Panc1 (cell line): Measurements from ENCODE around the gene PDK3. TPM values are rescaled to one million over a fixed set of nuclear protein-coding genes. Genes with fewer than 3 reads are reported as not detected.

ENCODE experiments used
- ATAC-seq: fragments of 200-7000 bp; cut with Tn5 transposase; 2 replicates; pipeline ENCODE4 v1.9.1; 2020; ENCODE audit warnings: mild to moderate bottlenecking, moderate library complexity
- BruUV-seq: library from RNA; stranded (reverse); fragments of 400-500 nt; replicated peaks from 2 replicates; lab custom pipeline; 2021; lab: Mats Ljungman, UMichigan
- CTCF ChIA-PET: fragments of 300-600 bp; sonication (Branson Sonifier 250); formaldehyde crosslinking; loops from one replicate; lab custom pipeline; 2022; ENCODE audit warnings: antibody characterized with exemption; lab: Charles Lee
- POLR2A ChIA-PET: fragments of 300-600 bp; sonication (Branson Sonifier 250); formaldehyde crosslinking; loops from one replicate; lab custom pipeline; 2022; ENCODE audit warnings: antibody characterized with exemption; lab: Charles Lee
- DNase-seq: peaks from one replicate; pipeline ENCODE4 v3.0.0-alpha.2; 2010; ENCODE audit warnings: low read depth, low spot score
- H3K27ac ChIP-seq: 2 replicates; pipeline ENCODE4 v1.5.1; 2011; ENCODE audit warnings: mild to moderate bottlenecking, low read length, inconsistent platforms
- H3K27me3 ChIP-seq: fragments of 200-500 bp; sonication (Bioruptor generic); 2 replicates; pipeline ENCODE4 v1.6.0; 2014; ENCODE audit warnings: low read length, inconsistent platforms; ENCODE audit not compliant: control insufficient read depth, insufficient read depth
- H3K36me3 ChIP-seq: fragments of 200-500 bp; sonication (Bioruptor generic); 2 replicates; pipeline ENCODE4 v1.5.1; 2014; ENCODE audit warnings: inconsistent platforms, mild to moderate bottlenecking, low read length, moderate library complexity; ENCODE audit not compliant: control insufficient read depth, insufficient read depth
- H3K4me1 ChIP-seq: 2 replicates; pipeline ENCODE4 v1.5.1; 2011; ENCODE audit warnings: inconsistent platforms, mild to moderate bottlenecking, low read length, moderate library complexity; ENCODE audit not compliant: control insufficient read depth, insufficient read depth
- H3K4me3 ChIP-seq, 2 experiments: 2 replicates each; pipeline ENCODE4 v1.5.1; 2011 to 2012; ENCODE audit warnings: low read depth in 2 of 2, low read length in 2 of 2, mild to moderate bottlenecking in 2 of 2, inconsistent platforms in 1 of 2, moderate library complexity in 1 of 2
- H3K9me3 ChIP-seq: fragments of 200-500 bp; sonication (Bioruptor generic); 2 replicates; pipeline ENCODE4 v1.5.1; 2014; ENCODE audit warnings: low read depth, mild to moderate bottlenecking, inconsistent platforms, low read length, moderate library complexity; ENCODE audit not compliant: control insufficient read depth, insufficient read depth
- CTCF ChIP-seq: fragments of 450-650 bp; IDR thresholded peaks from 2 replicates; pipeline ENCODE4 v1.5.1; 2017; ENCODE audit warnings: mild to moderate bottlenecking
- POLR2AphosphoS5 ChIP-seq: IDR thresholded peaks from 2 replicates; pipeline ENCODE4 v1.6.1; 2012; ENCODE audit warnings: mild to moderate bottlenecking, low read depth, low read length, moderate library complexity
- REST ChIP-seq, 2 experiments: IDR thresholded peaks; 2 replicates each; pipeline ENCODE4 v1.6.1; 2011 to 2012; ENCODE audit warnings: low read depth in 2 of 2, control low read depth in 1 of 2, low read length in 1 of 2, mild to moderate bottlenecking in 1 of 2, moderate library complexity in 1 of 2; ENCODE audit not compliant: insufficient read depth in 1 of 2
- SIN3A ChIP-seq: IDR thresholded peaks from 2 replicates; pipeline ENCODE4 v1.6.1; 2012; ENCODE audit warnings: low read depth, mild to moderate bottlenecking, low read length, moderate library complexity, borderline replicate concordance; ENCODE audit not compliant: insufficient read depth
- TCF7L2 ChIP-seq: IDR thresholded peaks from 2 replicates; pipeline ENCODE4 v1.6.1; 2011; ENCODE audit warnings: mild to moderate bottlenecking, low read depth, low read length, inconsistent platforms
- in situ Hi-C: cut with HindIII; loops from 2 replicates; pipeline ENCODE4 v1.10.0; 2016; ENCODE audit warnings: low sequenced_read_pairs, low pct_unique_long_range_greater_than_20kb
- intact Hi-C: fragments of 100-400 bp; cut with micrococcal nuclease; formaldehyde crosslinking; loops from one replicate; pipeline ENCODE4 v1.10.0; 2022; ENCODE audit not compliant: unreplicated experiment
- total RNA-seq: library from RNA; stranded (reverse); gene quantifications from one replicate; pipeline ENCODE4 v1.2.1, GENCODE V29; 2021; ENCODE audit not compliant: unreplicated experiment

The PDK3 gene
- total RNA-seq, 1 experiment from 2014 or later = 5.5 TPM

GRCh38 chrX:24466025-24466424 is 939 bp downstream of the PDK3 start:
- CTCF ChIA-PET = no interaction called here
- in situ Hi-C loops (no loop called here), intact Hi-C loops (no loop called here)
- Histone ChIP-seq H3K36me3 (no peaks in the 10 kb centered on the region), H3K4me1 (no peaks in the 10 kb centered on the region), H3K4me3 (peak overlapping the region in 1 of 2 experiments; percentile 51; a peak in 2 of 4 replicates), H3K9me3 (no peaks in the 10 kb centered on the region), H3K27me3 (no peaks in the 10 kb centered on the region), H3K27ac (no peak overlapping the region)
- POLR2A ChIA-PET = no interaction called here
- DNase-seq (no peak), ATAC-seq (no peak)
- no TSS peak for BruUV-seq
- no peak for TF ChIP-seq TCF7L2

- ATAC-seq (no peak), DNase-seq (no peak)
- no TSS peak for BruUV-seq
- ChIA-PET POLR2A (no interaction called here), CTCF (no interaction called here)
- Histone ChIP-seq H3K9me3 (no peaks in the 10 kb centered on the region), H3K27me3 (no peaks in the 10 kb centered on the region), H3K4me3 (no peak overlapping the region), H3K36me3 (no peaks in the 10 kb centered on the region), H3K27ac (no peak overlapping the region), H3K4me1 (no peaks in the 10 kb centered on the region)
- intact Hi-C loops = no loop called here
- TF ChIP-seq REST (IDR thresholded peaks at IDR 0.05; ENCODE audit: insufficient read depth in 1 of 2, low read depth in 2 of 2, low read length in 1 of 2) (no peak), TCF7L2 (no peak), CTCF (no peak), SIN3A (no peak), POLR2AphosphoS5 (no peak)
- in situ Hi-C loops = no loop called here
These were observed 3.2 kb downstream of the PDK3 start for GRCh38 chrX:24468245-24468644.

- ChIA-PET POLR2A (no interaction called here), CTCF (no interaction called here)
- TF ChIP-seq REST (IDR thresholded peaks at IDR 0.05; ENCODE audit: insufficient read depth in 1 of 2, low read depth in 2 of 2, low read length in 1 of 2) (no peak), CTCF (no peak), TCF7L2 (no peak), POLR2AphosphoS5 (no peak), SIN3A (no peak)
- H3K9me3 ChIP-seq = no peaks in the 10 kb centered on the region
- no TSS peak for BruUV-seq
- H3K27me3 ChIP-seq = no peaks in the 10 kb centered on the region
- H3K4me3 ChIP-seq = no peak overlapping the region
- DNase-seq = no peak
- H3K27ac ChIP-seq = no peak overlapping the region
- intact Hi-C loops (no loop called here), in situ Hi-C loops (no loop called here)
- no peaks in the 10 kb centered on the region for H3K4me1 ChIP-seq
- no peaks in the 10 kb centered on the region for H3K36me3 ChIP-seq
- ATAC-seq = no peak
These were observed 6.7 kb downstream of the PDK3 start for GRCh38 chrX:24471808-24472207.
